B cell (primary cell): ENCODE data around the gene OR5M8. TPM values are rescaled to one million over a fixed set of nuclear protein-coding genes. Genes with fewer than 3 reads are reported as not detected.

Experiments used
- ATAC-seq: fragments of 200-7000 bp; cut with Tn5 transposase; one replicate; pipeline ENCODE4 v1.10.0; 2021; ENCODE audit warnings: low read depth, mild to moderate bottlenecking, moderate number of reproducible peaks, moderate library complexity
- CTCF ChIA-PET: fragments of 350-600 bp; sonication (Branson Sonifier 250); formaldehyde crosslinking; loops from one replicate; lab custom pipeline; 2021; ENCODE audit warnings: antibody characterized with exemption, inconsistent platforms; lab: Charles Lee
- POLR2A ChIA-PET: fragments of 350-600 bp; sonication (Branson Sonifier 250); formaldehyde crosslinking; loops from one replicate; lab custom pipeline; 2021; ENCODE audit warnings: antibody characterized with exemption; lab: Charles Lee
- DNase-seq: peaks from one replicate; pipeline ENCODE4 v3.0.0; 2013
- H2AFZ ChIP-seq: 2 replicates; pipeline ENCODE4 v1.6.1; 2012; ENCODE audit warnings: mild to moderate bottlenecking, low read depth, low read length; ENCODE audit not compliant: insufficient read depth, poor library complexity, severe bottlenecking
- H3K27ac ChIP-seq, 2 donors: 1 replicate in 1 of 2; 2 replicates in 1 of 2; pipeline ENCODE4 v1.5.1; 2012 to 2013; ENCODE audit warnings: low read length in 2 of 2, mild to moderate bottlenecking in 2 of 2, moderate library complexity in 1 of 2
- H3K27me3 ChIP-seq, 4 experiments: fragments of 200-600 bp in 1 of 4; sonication (generic) in 1 of 4; replicated peaks in 1 of 4; 1 replicate in 2 of 4; 2 replicates in 2 of 4; pipeline versions ENCODE4 v1.6.1 to v1.7.0; 2013 to 2016; ENCODE audit warnings: low read length in 3 of 4, mild to moderate bottlenecking in 2 of 4, mixed read lengths in 1 of 4, moderate library complexity in 1 of 4; ENCODE audit not compliant: insufficient read depth in 4 of 4, control insufficient read depth in 3 of 4; ENCODE audit errors: control extremely low read depth in 1 of 4
- H3K36me3 ChIP-seq, 2 experiments: replicated peaks in 1 of 2; 1 replicate in 1 of 2; 2 replicates in 1 of 2; pipeline versions ENCODE4 v1.6.1 to v1.7.1; 2013; ENCODE audit warnings: low read length in 1 of 2; ENCODE audit not compliant: insufficient read depth in 2 of 2, control insufficient read depth in 1 of 2; ENCODE audit errors: control extremely low read depth in 1 of 2, extremely low read depth in 1 of 2
- H3K4me1 ChIP-seq, 2 donors: fragments of 200-600 bp in 1 of 2; sonication (generic) in 1 of 2; 1 replicate in 1 of 2; 2 replicates in 1 of 2; pipeline versions ENCODE4 v1.5.1 to v1.6.1; 2013 to 2017; ENCODE audit warnings: low read length in 2 of 2; ENCODE audit not compliant: control insufficient read depth in 2 of 2, insufficient read depth in 2 of 2
- H3K4me2 ChIP-seq: replicated peaks from 2 replicates; pipeline ENCODE3; 2012; ENCODE audit warnings: mild to moderate bottlenecking, low read depth, low read length; ENCODE audit not compliant: poor library complexity, severe bottlenecking
- H3K4me3 ChIP-seq, 5 experiments: fragments of 200-600 bp in 1 of 5; sonication (generic) in 1 of 5; 1 replicate in 3 of 5; 2 replicates in 2 of 5; pipeline versions ENCODE4 v1.5.1 to v1.7.0; 2011 to 2016; ENCODE audit warnings: low read length in 4 of 5, mild to moderate bottlenecking in 4 of 5, low read depth in 2 of 5, control low read depth in 1 of 5, moderate library complexity in 1 of 5; ENCODE audit not compliant: insufficient read depth in 1 of 5; ENCODE audit errors: control extremely low read depth in 1 of 5, extremely low read depth in 1 of 5
- H3K79me2 ChIP-seq: fragments of 200-600 bp; sonication (generic); one replicate; pipeline ENCODE4 v1.6.0; 2016; ENCODE audit warnings: low read length; ENCODE audit not compliant: control insufficient read depth, insufficient read depth
- H3K9ac ChIP-seq: fragments of 200-600 bp; sonication (generic); 2 replicates; pipeline ENCODE4 v1.6.1; 2017; ENCODE audit warnings: mild to moderate bottlenecking, low read length, moderate library complexity
- H3K9me3 ChIP-seq, 3 donors: one replicate each; pipeline versions ENCODE4 v1.6.1 to v1.7.1; 2013; ENCODE audit warnings: low read length in 2 of 3; ENCODE audit not compliant: control insufficient read depth in 2 of 3, insufficient read depth in 1 of 3; ENCODE audit errors: control extremely low read depth in 1 of 3
- H4K20me1 ChIP-seq: 2 replicates; pipeline ENCODE4 v1.6.0; 2012; ENCODE audit warnings: mild to moderate bottlenecking, low read length; ENCODE audit not compliant: insufficient read depth, control insufficient read depth, poor library complexity, severe bottlenecking
- H3K27ac Mint-ChIP-seq: one replicate; pipeline ENCODE4 v1.8.0; 2021; ENCODE audit warnings: mixed read lengths
- H3K27me3 Mint-ChIP-seq: one replicate; pipeline ENCODE4 v1.8.0; 2021; ENCODE audit warnings: mixed read lengths
- H3K4me1 Mint-ChIP-seq: one replicate; pipeline ENCODE4 v1.8.0; 2021; ENCODE audit warnings: mixed read lengths
- H3K4me3 Mint-ChIP-seq: one replicate; pipeline ENCODE4 v1.8.0; 2021; ENCODE audit warnings: mixed read lengths
- H3K9me3 Mint-ChIP-seq: one replicate; pipeline ENCODE4 v1.8.0; 2022; ENCODE audit warnings: mixed read lengths; ENCODE audit not compliant: insufficient read depth
- EZH2 ChIP-seq: IDR thresholded peaks from 2 replicates; pipeline ENCODE4 v1.6.1; 2012; ENCODE audit warnings: borderline replicate concordance, low read depth, mild to moderate bottlenecking, moderate library complexity, low read length; ENCODE audit not compliant: insufficient read depth, poor library complexity, severe bottlenecking
- WGBS: methylation state at CpG from one replicate; pipeline ENCODE4 v1.1.5; 2013; ENCODE audit warnings: missing lambda C conversion rate; ENCODE audit not compliant: insufficient coverage; 5-methylcytosine and 5-hydroxymethylcytosine counted together
- intact Hi-C: fragments of 100-400 bp; cut with micrococcal nuclease; formaldehyde crosslinking; loops from one replicate; pipeline ENCODE4 v1.10.0; 2022
- polyA plus RNA-seq: library from polyadenylated mRNA; depleted of rRNA; stranded (reverse); fragments of >200 nt; gene quantifications from 2 replicates; pipeline ENCODE4 v1.2.3, GENCODE V29; 2012
- total RNA-seq, 2 donors: library from RNA; stranded (reverse); fragments of 120-200 nt in 1 of 2; gene quantifications; 1 replicate in 1 of 2; 2 replicates in 1 of 2; pipeline versions ENCODE4 v1.2.3 to v1.2.4, GENCODE V29; 2013 to 2022
- TF ChIP-seq, protein P1 (sequence below): fragments of 200-600 bp; IDR thresholded peaks from one replicate; pipeline ENCODE4 v1.8.0; 2022; ENCODE audit warnings: antibody characterized with exemption, mild to moderate bottlenecking

Gene OR5M8
- total and polyA plus RNA-seq, 2 donors (not counting 1 experiment from before 2014, with no cell fraction given) = not detected

DNA sequence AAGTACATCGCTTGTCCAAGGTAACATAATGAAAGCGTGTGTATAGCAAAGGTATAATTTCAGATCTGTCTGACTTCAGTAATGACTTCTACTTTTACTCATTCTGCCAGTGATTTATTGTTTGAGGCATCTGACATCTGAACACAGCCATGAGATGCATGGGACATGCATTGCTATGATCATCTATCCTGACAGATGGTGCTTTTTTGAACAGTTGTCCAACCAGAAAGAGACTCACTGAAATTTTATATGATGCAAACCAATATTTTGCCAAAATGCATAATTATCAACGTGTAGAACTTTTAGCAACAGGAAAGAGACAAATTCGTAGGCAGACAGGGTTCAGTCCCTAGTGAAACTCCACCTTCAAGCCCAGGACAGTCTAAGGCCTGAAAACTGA is 37.6 kb downstream of the OR5M8 start:
- H4K20me1 ChIP-seq = no peaks in the 10 kb centered on the region
- intact Hi-C loops = no loop called here
- POLR2A ChIA-PET = no interaction called here
- no peak overlapping the region for H2AFZ ChIP-seq
- H3K9ac ChIP-seq = no peak overlapping the region
- no peak overlapping the region for H3K27ac ChIP-seq
- DNase-seq (no peak), ATAC-seq (no peak)
- Mint-ChIP-seq H3K4me3 (no peak overlapping the region), H3K27ac (no peak overlapping the region), H3K4me1 (no peaks in the 10 kb centered on the region), H3K27me3 (no peaks in the 10 kb centered on the region), H3K9me3 (no peaks in the 10 kb centered on the region)
- 70% methylated on average over 2 of the region's 4 CpGs for WGBS
- no peak overlapping the region for H3K4me3 ChIP-seq
- H3K79me2 ChIP-seq = no peaks in the 10 kb centered on the region
- CTCF ChIA-PET = no interaction called here
- H3K4me1 ChIP-seq = no peaks in the 10 kb centered on the region
- H3K9me3 ChIP-seq = no peaks in the 10 kb centered on the region
- H3K27me3 ChIP-seq = no peaks in the 10 kb centered on the region
- TF ChIP-seq, protein P1, sequence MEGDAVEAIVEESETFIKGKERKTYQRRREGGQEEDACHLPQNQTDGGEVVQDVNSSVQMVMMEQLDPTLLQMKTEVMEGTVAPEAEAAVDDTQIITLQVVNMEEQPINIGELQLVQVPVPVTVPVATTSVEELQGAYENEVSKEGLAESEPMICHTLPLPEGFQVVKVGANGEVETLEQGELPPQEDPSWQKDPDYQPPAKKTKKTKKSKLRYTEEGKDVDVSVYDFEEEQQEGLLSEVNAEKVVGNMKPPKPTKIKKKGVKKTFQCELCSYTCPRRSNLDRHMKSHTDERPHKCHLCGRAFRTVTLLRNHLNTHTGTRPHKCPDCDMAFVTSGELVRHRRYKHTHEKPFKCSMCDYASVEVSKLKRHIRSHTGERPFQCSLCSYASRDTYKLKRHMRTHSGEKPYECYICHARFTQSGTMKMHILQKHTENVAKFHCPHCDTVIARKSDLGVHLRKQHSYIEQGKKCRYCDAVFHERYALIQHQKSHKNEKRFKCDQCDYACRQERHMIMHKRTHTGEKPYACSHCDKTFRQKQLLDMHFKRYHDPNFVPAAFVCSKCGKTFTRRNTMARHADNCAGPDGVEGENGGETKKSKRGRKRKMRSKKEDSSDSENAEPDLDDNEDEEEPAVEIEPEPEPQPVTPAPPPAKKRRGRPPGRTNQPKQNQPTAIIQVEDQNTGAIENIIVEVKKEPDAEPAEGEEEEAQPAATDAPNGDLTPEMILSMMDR = no peak
- no peak for TF ChIP-seq EZH2
- H3K36me3 ChIP-seq = no peaks in the 10 kb centered on the region
- no peak overlapping the region for H3K4me2 ChIP-seq

Other genes with a start within 250 kb of the OR5M8 start
- not detected in 2 replicates for gene OR5T3, start 239.1 kb downstream of the OR5M8 start, total RNA-seq
- gene OR5T3, start 239.1 kb downstream of the OR5M8 start, polyA plus RNA-seq = not detected in 2 replicates
- gene OR5T1, start 217.2 kb downstream of the OR5M8 start, total RNA-seq = not detected in 2 replicates
- gene OR5T1, start 217.2 kb downstream of the OR5M8 start, polyA plus RNA-seq = not detected in 2 replicates
- gene OR8H1, start 199.1 kb downstream of the OR5M8 start, total RNA-seq = not detected in 2 replicates
- gene OR8H1, start 199.1 kb downstream of the OR5M8 start, polyA plus RNA-seq = not detected in 2 replicates
- not detected in 2 replicates for gene OR8K3, start 176.2 kb downstream of the OR5M8 start, total RNA-seq
- not detected in 2 replicates for gene OR8K3, start 176.2 kb downstream of the OR5M8 start, polyA plus RNA-seq
- not detected in 2 replicates for gene OR8K1, start 145.3 kb downstream of the OR5M8 start, total RNA-seq
- gene OR8K1, start 145.3 kb downstream of the OR5M8 start, polyA plus RNA-seq = not detected in 2 replicates
- gene OR8J1, start 137.1 kb downstream of the OR5M8 start, total RNA-seq = not detected in 2 replicates
- not detected in 2 replicates for gene OR8J1, start 137.1 kb downstream of the OR5M8 start, polyA plus RNA-seq
- gene OR8U1, start 115.7 kb downstream of the OR5M8 start, total RNA-seq = not detected in 2 replicates
- gene OR8U1, start 115.7 kb downstream of the OR5M8 start, polyA plus RNA-seq = not detected in 2 replicates
- not detected in 2 replicates for gene OR5AL1, start 78.7 kb downstream of the OR5M8 start, total RNA-seq
- gene OR5AL1, start 78.7 kb downstream of the OR5M8 start, polyA plus RNA-seq = not detected in 2 replicates
- gene OR5M3, start 18.0 kb downstream of the OR5M8 start, total RNA-seq = not detected in 2 replicates
- gene OR5M3, start 18.0 kb downstream of the OR5M8 start, polyA plus RNA-seq = not detected in 2 replicates
- not detected in 2 replicates for gene OR5M11, start 51.9 kb upstream of the OR5M8 start, total RNA-seq
- gene OR5M11, start 51.9 kb upstream of the OR5M8 start, polyA plus RNA-seq = not detected in 2 replicates
- not detected in 2 replicates for gene OR5M10, start 86.4 kb upstream of the OR5M8 start, total RNA-seq
- gene OR5M10, start 86.4 kb upstream of the OR5M8 start, polyA plus RNA-seq = not detected in 2 replicates
- not detected in 2 replicates for gene OR5M1, start 123.5 kb upstream of the OR5M8 start, total RNA-seq
- not detected in 2 replicates for gene OR5M1, start 123.5 kb upstream of the OR5M8 start, polyA plus RNA-seq
- gene OR5AP2, start 151.1 kb upstream of the OR5M8 start, total RNA-seq = not detected in 2 replicates
- not detected in 2 replicates for gene OR5AP2, start 151.1 kb upstream of the OR5M8 start, polyA plus RNA-seq
- gene OR5AR1, start 172.3 kb upstream of the OR5M8 start, total RNA-seq = not detected in 2 replicates
- gene OR5AR1, start 172.3 kb upstream of the OR5M8 start, polyA plus RNA-seq = not detected in 2 replicates
- gene OR9G1, start 207.7 kb upstream of the OR5M8 start, total RNA-seq = not detected in 2 replicates
- not detected in 2 replicates for gene OR9G1, start 207.7 kb upstream of the OR5M8 start, polyA plus RNA-seq